ENCODE measurements around the gene EXOSC5. TPM values are rescaled to one million over a fixed set of nuclear protein-coding genes. Genes with fewer than 3 reads are reported as not detected.

EXOSC5 gene
- total RNA-seq, 1 experiment from 2014 or later = 58.7 TPM

- Histone ChIP-seq H2AFZ (ENCODE audit: low read length) (peak within 1 kb of the TSS; percentile 63), H3K4me2 (ENCODE audit: insufficient read depth, insufficient read length, low read length) (peak within 1 kb of the TSS; percentile 73), H2BK12ac (ENCODE audit: insufficient read length, low read depth, low read length) (no peak within 1 kb of the TSS), H4K20me1 (ENCODE audit: control insufficient read depth, insufficient read depth, insufficient read length) (no peaks in the 10 kb centered on the region), H4K8ac (replicated peaks; ENCODE audit: insufficient read length, low read depth, low read length) (no peak within 1 kb of the TSS), H2BK120ac (ENCODE audit: low read depth, low read length, poor library complexity, severe bottlenecking) (no peak within 1 kb of the TSS), H3K9ac (ENCODE audit: extremely low read depth, insufficient read length, low read length) (peak within 1 kb of the TSS; percentile 79), H3K27ac (ENCODE audit: insufficient read length, low read depth, low read length) (peak within 1 kb of the TSS; percentile 48), H3K79me1 (ENCODE audit: insufficient read depth, low read depth, low read length, poor library complexity, severe bottlenecking) (no peaks in the 10 kb centered on the region), H4K91ac (ENCODE audit: insufficient read length, low read depth, low read length) (no peak within 1 kb of the TSS), H2AK5ac (ENCODE audit: insufficient read length, low read length) (no peak within 1 kb of the TSS), H3K4ac (ENCODE audit: low read depth, low read length) (no peak within 1 kb of the TSS; the same call in 1 of the 2 replicates), H3K4me1 (ENCODE audit: insufficient read depth, low read length) (no peaks in the 10 kb centered on the region), H2BK15ac (ENCODE audit: low read depth, low read length) (no peak within 1 kb of the TSS), H3T11ph (ENCODE audit: low read length) (no peak within 1 kb of the TSS), H3K18ac (ENCODE audit: insufficient read length, low read depth, low read length) (peak within 1 kb of the TSS; percentile 78), H4K5ac (ENCODE audit: insufficient read length, low read depth, low read length) (no peak within 1 kb of the TSS), H3K9me3 (ENCODE audit: control insufficient read depth, low read depth, low read length) (no peaks in the 10 kb centered on the region), H3K56ac (ENCODE audit: insufficient read length, low read depth, low read length) (no peak within 1 kb of the TSS), H3K14ac (ENCODE audit: insufficient read depth, low read length) (peak within 1 kb of the TSS; percentile 71), H3K79me2 (ENCODE audit: insufficient read depth, low read length) (no peaks in the 10 kb centered on the region), H3K23ac (ENCODE audit: insufficient read length, low read depth, low read length) (no peak within 1 kb of the TSS), H2BK20ac (ENCODE audit: low read depth, low read length, poor library complexity, severe bottlenecking) (no peak within 1 kb of the TSS), H3K23me2 (ENCODE audit: insufficient read length, low read depth, low read length, poor library complexity, severe bottlenecking) (peaks cover 8% of the 10 kb centered on the region), H2BK5ac (ENCODE audit: insufficient read length, low read length) (no peak within 1 kb of the TSS), H3K27me3 (ENCODE audit: insufficient read depth, low read length) (no peaks in the 10 kb centered on the region)
- Mint-ChIP-seq H3K27me3 (ENCODE audit: low read depth) (no peaks in the 10 kb centered on the region), H3K4me3 (peak within 1 kb of the TSS; percentile 93 to 94), H3K36me3 (ENCODE audit: insufficient read depth in 1 of 3, low read depth in 3 of 3) (no peaks in the 10 kb centered on the region; a peak in 1 of 7 replicates), H3K27ac (peak within 1 kb of the TSS; percentile 98 to 100 (median 100)), H3K4me1 (peaks cover 2 to 8% of the 10 kb centered on the region in 2 experiments; a peak in 2 of 4 replicates), H3K9me3 (no peaks in the 10 kb centered on the region)
- peak; percentile 98 for DNase-seq
- WGBS (ENCODE audit: extremely low coverage, insufficient read length, low lambda C conversion rate) = no CpG with 5 or more reads among the region's 56 CpGs
- TF ChIP-seq CTCF (conservative IDR thresholded peaks at IDR 0.05) = no peak
Observed at GRCh38 chr19:41363753-41364523, 33.2 kb downstream of the EXOSC5 start, which contains the start of gene B9D2. Gene B9D2, minus strand, starts transcription at chr19:41364149. Its CDS starts 630 bp downstream, at chr19:41363519.
